Astrocyte of the cerebellum (primary cell): Measurements from ENCODE around the gene KDM5A.
A peak's percentile ranks its signal among the peaks of the same experiment; 100 is the strongest.
"Not testable (repeated sequence)": the region's sequence is repeated elsewhere in the genome, so short reads cannot be mapped to it uniquely, and the experiment has no call there.

ENCODE experiments used
- DNase-seq: peaks from one replicate; pipeline ENCODE4 v3.0.0-alpha.2; 2011; ENCODE audit warnings: low read depth
- H3K4me3 ChIP-seq: 2 replicates; pipeline ENCODE4 v1.5.1; 2011; ENCODE audit warnings: mild to moderate bottlenecking, low read depth, low read length, moderate library complexity
- CTCF ChIP-seq: IDR thresholded peaks from 2 replicates; pipeline ENCODE4 v1.5.1; 2012; ENCODE audit warnings: low read length, low read depth, moderate library complexity, mild to moderate bottlenecking; ENCODE audit errors: missing control alignments
- in situ Hi-C: cut with HindIII; loops from 2 replicates; pipeline ENCODE4 v1.10.0; 2017; ENCODE audit warnings: low sequenced_read_pairs

KDM5A gene

GRCh38 chr12:367972-368371 lies 21.1 kb downstream of the KDM5A start:
- no peak for DNase-seq
- in situ Hi-C loops: no loop called here
- H3K4me3 ChIP-seq: no peak overlapping the region
- no peak for TF ChIP-seq CTCF

GRCh38 chr12:366820-367219 lies 22.3 kb downstream of the KDM5A start:
- TF ChIP-seq CTCF: no peak
- H3K4me3 ChIP-seq: no peak overlapping the region
- in situ Hi-C loops: no loop called here
- no peak for DNase-seq

GRCh38 chr12:359091-359490 lies 30.0 kb downstream of the KDM5A start:
- TF ChIP-seq CTCF: no peak
- DNase-seq: no peak
- in situ Hi-C loops: no loop called here
- no peak overlapping the region for H3K4me3 ChIP-seq

- in situ Hi-C loops: no loop called here
- DNase-seq: peak; percentile 33
- no peak overlapping the region for H3K4me3 ChIP-seq
- no peak for TF ChIP-seq CTCF
Observed at GRCh38 chr12:356276-356988, 32.7 kb downstream of the KDM5A start.

GRCh38 chr12:351197-351596 lies 37.9 kb downstream of the KDM5A start:
- DNase-seq, in situ Hi-C loops, H3K4me3 ChIP-seq: not testable (repeated sequence)

GRCh38 chr12:349625-350024 lies 39.5 kb downstream of the KDM5A start:
- H3K4me3 ChIP-seq, DNase-seq, in situ Hi-C loops: not testable (repeated sequence)

GRCh38 chr12:343036-343435 lies 46.1 kb downstream of the KDM5A start:
- DNase-seq, H3K4me3 ChIP-seq, in situ Hi-C loops: not testable (repeated sequence)

GRCh38 chr12:337039-337438 lies 52.1 kb downstream of the KDM5A start:
- no peak for DNase-seq
- H3K4me3 ChIP-seq: no peak overlapping the region
- TF ChIP-seq CTCF: no peak
- in situ Hi-C loops: no loop called here
